ENCODE data around the gene ASZ1.

GRCh38 chr7:117468174-117468573 lies 40.9 kb upstream of the ASZ1 start:
- no peak for TF ChIP-seq EZH2 (IDR thresholded peaks at IDR 0.05; ENCODE audit: borderline replicate concordance, low read depth, low read length, severe bottlenecking)
- no peak for TF ChIP-seq CTCF (IDR thresholded peaks at IDR 0.05; ENCODE audit: borderline replicate concordance, extremely low read depth, low read length, poor library complexity, severe bottlenecking)

Data from DND-41 (cell line).